BLaER1 treated with 17β-estradiol and CSF1 and Interleukin-3, amounts not matched to agents 10 nM and 100 nM (cell line): Measurements from ENCODE around the gene DNAJB1.

Experiments
- H3K27ac ChIP-seq, 11 experiments: shearing (Covaris generic); formaldehyde crosslinking; 2 replicates each; pipeline ENCODE4 v1.8.1; 2022
- H3K27me3 ChIP-seq, 11 experiments: shearing (Covaris generic); formaldehyde crosslinking; 2 replicates each; pipeline ENCODE4 v1.8.1; 2022
- H3K36me3 ChIP-seq, 11 experiments: shearing (Covaris generic); formaldehyde crosslinking; 2 replicates each; pipeline ENCODE4 v1.8.1; 2022
- H3K4me1 ChIP-seq, 10 experiments: shearing (Covaris generic); formaldehyde crosslinking; 2 replicates each; pipeline ENCODE4 v1.8.1; 2022
- H3K4me2 ChIP-seq, 11 experiments: shearing (Covaris generic); formaldehyde crosslinking; 2 replicates each; pipeline ENCODE4 v1.8.1; 2022
- H3K4me3 ChIP-seq, 10 experiments: shearing (Covaris generic); formaldehyde crosslinking; 2 replicates each; pipeline ENCODE4 v1.8.1; 2022
- H3K9ac ChIP-seq, 11 experiments: shearing (Covaris generic); formaldehyde crosslinking; 2 replicates each; pipeline ENCODE4 v1.8.1; 2022
- H3K9me3 ChIP-seq, 11 experiments: shearing (Covaris generic); formaldehyde crosslinking; replicated peaks in 1 of 11; 2 replicates each; pipeline ENCODE4 v1.8.1; 2022
- H4K20me1 ChIP-seq, 11 experiments: shearing (Covaris generic); formaldehyde crosslinking; 2 replicates each; pipeline ENCODE4 v1.8.1; 2022
- Cebpa-rat ChIP-seq, 11 experiments: shearing (Covaris generic); IDR thresholded peaks; 2 replicates each; pipeline ENCODE4 v1.8.1; 2022

Gene DNAJB1

DNA sequence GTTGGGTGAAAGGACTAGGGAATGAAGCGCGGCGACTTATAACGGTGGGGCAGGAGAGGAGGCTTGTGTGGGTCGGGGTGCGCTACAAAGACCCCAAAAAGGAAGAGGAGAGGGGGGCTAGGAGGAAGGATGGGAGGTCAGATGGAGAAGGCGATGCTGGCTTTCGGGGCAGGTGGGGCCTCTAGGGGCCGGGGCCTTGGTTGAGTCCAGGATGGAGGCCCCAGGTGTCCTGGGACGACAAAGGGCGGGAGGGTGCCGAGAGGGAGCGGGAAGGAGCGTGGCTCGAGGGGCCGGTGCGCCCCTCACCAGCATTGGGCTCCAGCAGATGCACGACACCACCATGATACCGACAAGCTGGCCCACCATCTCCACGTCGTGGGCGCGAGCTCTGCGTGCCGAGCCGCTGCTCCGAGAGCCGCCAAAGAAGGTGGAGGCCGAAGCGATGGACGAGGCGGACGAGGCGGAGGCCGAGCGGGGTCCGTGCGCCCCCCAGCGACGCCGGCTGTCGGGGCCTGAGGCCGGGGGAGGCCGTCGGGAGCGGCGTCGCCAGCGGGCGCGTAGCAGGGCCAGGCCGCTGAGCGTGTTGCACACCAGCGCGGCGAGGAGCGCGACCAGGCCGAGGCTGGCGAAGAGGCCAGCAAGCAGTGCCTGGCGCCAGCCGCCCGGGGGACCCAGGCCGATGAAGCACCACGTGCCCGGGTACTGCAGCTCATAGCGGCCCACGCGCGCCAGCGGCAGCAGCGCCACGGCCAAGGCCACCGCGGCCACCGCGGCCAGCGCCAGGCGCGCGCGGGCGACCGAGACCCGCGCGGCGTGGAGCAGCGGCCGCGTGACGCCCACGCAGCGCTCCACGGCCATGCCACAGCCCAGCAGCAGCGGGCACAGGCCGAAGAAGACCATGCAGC lies 44.9 kb downstream of the DNAJB1 start:
- H3K4me3 ChIP-seq: no peak overlapping the region
- no peaks in the 10 kb centered on the region for H3K9me3 ChIP-seq
- TF ChIP-seq Cebpa-rat (IDR thresholded peaks at IDR 0.05): no peak
- peaks cover 27 to 44% (median 38%) of the 10 kb centered on the region in 11 experiments for H3K36me3 ChIP-seq
- peak overlapping the region; percentile 78 to 96 (median 92); a peak in 20 of 22 replicates for H3K4me2 ChIP-seq
- H4K20me1 ChIP-seq: peaks cover 0 to 78% (median 4%) of the 10 kb centered on the region in 11 experiments; a peak in 8 of 22 replicates
- H3K9ac ChIP-seq: peak overlapping the region in 4 of 11 experiments; percentile 61 to 64 (median 62); a peak in 4 of 22 replicates
- H3K4me1 ChIP-seq: peaks cover 56 to 67% (median 63%) of the 10 kb centered on the region in 10 experiments
- peaks cover 16 to 29% (median 26%) of the 10 kb centered on the region in 11 experiments for H3K27me3 ChIP-seq
- no peak overlapping the region for H3K27ac ChIP-seq

DNA sequence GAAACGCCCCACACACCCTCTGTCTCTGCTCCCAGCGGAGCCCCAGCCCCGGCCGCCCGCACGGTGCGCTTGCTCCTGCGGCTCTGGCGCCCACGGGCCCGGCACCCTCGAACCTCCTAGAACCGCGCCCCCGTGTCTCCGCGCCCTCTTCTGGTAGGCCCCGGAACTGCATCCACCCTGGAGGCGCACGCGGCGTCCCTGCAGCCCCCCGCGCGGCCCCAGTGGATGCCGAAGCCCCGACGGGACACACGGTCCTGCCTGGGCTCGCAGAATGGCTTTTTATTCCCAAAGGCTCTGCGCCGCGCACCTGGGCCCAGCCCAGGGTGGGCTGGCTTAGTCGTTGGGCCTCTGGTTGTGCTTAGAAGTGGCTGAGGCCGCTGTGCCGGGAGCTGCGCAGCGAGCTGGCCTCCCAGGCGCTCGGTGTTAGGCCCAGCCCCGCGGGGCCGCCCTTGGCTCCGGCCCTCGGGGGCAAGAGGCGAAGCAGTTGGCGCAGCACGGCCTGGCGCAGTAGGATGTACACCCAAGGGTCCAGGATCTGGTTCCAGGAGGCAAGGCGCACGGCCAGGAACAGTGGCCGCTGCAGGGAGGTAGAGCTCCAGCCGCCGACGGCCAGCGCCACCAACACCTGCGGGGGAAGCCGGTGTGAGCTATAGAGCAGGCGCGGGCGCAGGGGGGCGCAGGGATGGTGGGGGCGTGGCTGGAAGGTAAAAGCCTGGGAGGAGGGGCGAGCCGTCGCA lies 45.8 kb downstream of the DNAJB1 start:
- Histone ChIP-seq H3K4me2 (peak overlapping the region; percentile 68 to 96 (median 88)), H3K27ac (peak overlapping the region in 4 of 11 experiments; percentile 11 to 32 (median 20); a peak in 3 of 22 replicates), H3K4me3 (peak overlapping the region in 6 of 10 experiments; percentile 12 to 42 (median 16); a peak in 8 of 20 replicates), H3K36me3 (peaks cover 32 to 45% (median 42%) of the 10 kb centered on the region in 11 experiments), H3K9me3 (no peaks in the 10 kb centered on the region), H3K4me1 (peaks cover 52 to 61% (median 55%) of the 10 kb centered on the region in 10 experiments), H3K27me3 (peaks cover 16 to 29% (median 26%) of the 10 kb centered on the region in 11 experiments), H4K20me1 (peaks cover 0 to 79% (median 8%) of the 10 kb centered on the region in 11 experiments; a peak in 9 of 22 replicates), H3K9ac (peak overlapping the region in 8 of 11 experiments; percentile 6 to 64 (median 58); a peak in 16 of 22 replicates)
- no peak for TF ChIP-seq Cebpa-rat (IDR thresholded peaks at IDR 0.05)

DNA sequence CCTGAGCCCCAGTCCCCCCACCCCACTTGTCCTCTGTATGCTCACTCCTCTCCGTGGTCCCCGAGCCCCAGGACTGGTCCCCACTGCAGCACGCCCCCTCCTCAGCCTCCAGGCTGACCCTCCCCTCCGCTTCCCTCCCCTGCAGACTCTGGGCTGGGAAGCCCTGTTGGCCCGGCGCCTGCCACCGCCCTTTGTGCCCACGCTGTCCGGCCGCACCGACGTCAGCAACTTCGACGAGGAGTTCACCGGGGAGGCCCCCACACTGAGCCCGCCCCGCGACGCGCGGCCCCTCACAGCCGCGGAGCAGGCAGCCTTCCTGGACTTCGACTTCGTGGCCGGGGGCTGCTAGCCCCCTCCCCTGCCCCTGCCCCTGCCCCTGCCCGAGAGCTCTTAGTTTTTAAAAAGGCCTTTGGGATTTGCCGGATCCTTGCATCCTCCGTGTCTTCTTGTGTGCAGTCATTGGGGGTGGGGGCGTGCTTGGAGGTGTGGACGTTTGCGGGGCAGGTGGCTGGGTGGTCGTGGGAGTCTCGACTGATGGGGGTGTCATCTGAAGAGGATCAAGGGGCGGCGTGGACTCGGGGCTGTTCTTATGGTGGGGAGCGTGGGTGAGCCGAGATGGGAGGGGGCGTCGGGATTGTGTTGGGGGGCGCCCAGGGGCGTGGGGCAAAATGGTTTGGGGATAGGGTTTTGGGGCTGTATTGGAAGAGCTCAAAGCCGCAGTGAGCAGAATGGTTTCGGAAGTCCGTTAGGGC lies 46.6 kb downstream of the DNAJB1 start:
- H3K4me2 ChIP-seq: peak overlapping the region; percentile 68 to 96 (median 88)

DNA sequence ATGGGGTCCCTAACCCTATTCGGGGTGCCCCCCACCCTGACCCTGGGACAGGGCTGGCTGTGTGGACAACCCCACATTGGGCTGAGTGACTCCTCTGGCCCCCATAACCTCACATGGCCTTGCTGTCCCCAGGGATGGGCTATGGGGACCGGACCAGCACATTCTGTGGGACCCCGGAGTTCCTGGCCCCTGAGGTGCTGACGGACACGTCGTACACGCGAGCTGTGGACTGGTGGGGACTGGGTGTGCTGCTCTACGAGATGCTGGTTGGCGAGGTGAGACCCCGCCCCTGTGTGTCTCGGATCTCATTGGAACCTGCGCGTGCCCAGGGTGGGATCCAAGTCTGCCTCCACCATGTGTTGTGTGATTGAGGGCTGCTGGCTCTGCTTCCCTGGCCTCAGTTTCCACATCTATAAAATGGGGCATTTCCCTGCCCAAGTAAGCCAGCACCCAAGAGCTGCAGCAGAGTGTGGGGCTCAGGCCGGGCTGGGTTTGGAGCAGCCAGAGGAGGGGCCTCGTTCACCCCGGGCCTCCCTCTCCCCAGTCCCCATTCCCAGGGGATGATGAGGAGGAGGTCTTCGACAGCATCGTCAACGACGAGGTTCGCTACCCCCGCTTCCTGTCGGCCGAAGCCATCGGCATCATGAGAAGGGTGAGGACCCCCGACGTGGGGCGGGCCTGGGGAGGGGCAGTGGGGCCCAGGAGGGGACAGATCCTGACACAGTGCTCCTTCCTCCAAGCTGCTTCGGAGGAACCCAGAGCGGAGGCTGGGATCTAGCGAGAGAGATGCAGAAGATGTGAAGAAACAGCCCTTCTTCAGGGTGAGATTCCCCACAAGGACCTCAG lies 47.9 kb downstream of the DNAJB1 start:
- Histone ChIP-seq H3K9me3 (no peaks in the 10 kb centered on the region), H3K27ac (no peak overlapping the region), H3K4me2 (no peak overlapping the region), H3K4me3 (no peak overlapping the region), H3K36me3 (peaks cover 53 to 66% (median 62%) of the 10 kb centered on the region in 11 experiments), H3K27me3 (peaks cover 16 to 29% (median 26%) of the 10 kb centered on the region in 11 experiments), H3K4me1 (peaks cover 31 to 40% (median 34%) of the 10 kb centered on the region in 10 experiments), H3K9ac (no peak overlapping the region), H4K20me1 (peaks cover 0 to 75% (median 8%) of the 10 kb centered on the region in 11 experiments; a peak in 9 of 22 replicates)
- no peak for TF ChIP-seq Cebpa-rat (IDR thresholded peaks at IDR 0.05)

More for the DNA sequence above, 46.6 kb downstream of the DNAJB1 start:
- Histone ChIP-seq H3K9ac (peak overlapping the region in 8 of 11 experiments; percentile 6 to 64 (median 58); a peak in 5 of 22 replicates), H3K36me3 (peaks cover 39 to 52% (median 49%) of the 10 kb centered on the region in 11 experiments), H3K27me3 (peaks cover 16 to 29% (median 26%) of the 10 kb centered on the region in 11 experiments), H3K4me3 (peak overlapping the region in 2 of 10 experiments; percentile 12 to 13; a peak in 3 of 20 replicates), H3K4me1 (peaks cover 44 to 54% (median 47%) of the 10 kb centered on the region in 10 experiments), H3K27ac (no peak overlapping the region), H4K20me1 (peaks cover 0 to 74% (median 8%) of the 10 kb centered on the region in 11 experiments; a peak in 9 of 22 replicates), H3K9me3 (no peaks in the 10 kb centered on the region)
- TF ChIP-seq Cebpa-rat (IDR thresholded peaks at IDR 0.05): no peak

DNA sequence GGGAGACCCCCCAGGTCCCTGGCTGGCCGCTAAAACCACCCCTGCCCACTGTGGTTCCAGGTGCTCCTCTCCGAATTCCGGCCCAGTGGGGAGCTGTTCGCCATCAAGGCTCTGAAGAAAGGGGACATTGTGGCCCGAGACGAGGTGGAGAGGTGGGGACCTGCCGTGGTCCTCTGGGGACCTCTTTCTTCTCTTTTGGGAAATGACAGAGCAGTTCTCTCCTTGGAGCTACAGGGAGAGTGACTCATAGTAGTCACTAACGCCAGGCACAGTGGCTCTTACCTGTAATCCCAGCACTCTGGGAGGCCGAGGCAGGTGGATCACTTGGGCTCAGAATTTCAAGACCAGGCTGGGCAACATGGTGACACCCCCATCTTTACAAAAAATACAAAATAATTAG lies 50.4 kb downstream of the DNAJB1 start:
- Histone ChIP-seq H4K20me1 (peaks cover 0 to 79% (median 8%) of the 10 kb centered on the region in 11 experiments; a peak in 10 of 22 replicates), H3K9me3 (no peaks in the 10 kb centered on the region), H3K4me1 (peaks cover 11 to 16% (median 12%) of the 10 kb centered on the region in 10 experiments), H3K27ac (no peak overlapping the region), H3K36me3 (peaks cover 77 to 90% (median 87%) of the 10 kb centered on the region in 11 experiments), H3K4me3 (no peak overlapping the region), H3K4me2 (no peak overlapping the region), H3K9ac (no peak overlapping the region), H3K27me3 (peaks cover 6 to 7% (median 6%) of the 10 kb centered on the region in 11 experiments)
- TF ChIP-seq Cebpa-rat (IDR thresholded peaks at IDR 0.05): no peak

DNA sequence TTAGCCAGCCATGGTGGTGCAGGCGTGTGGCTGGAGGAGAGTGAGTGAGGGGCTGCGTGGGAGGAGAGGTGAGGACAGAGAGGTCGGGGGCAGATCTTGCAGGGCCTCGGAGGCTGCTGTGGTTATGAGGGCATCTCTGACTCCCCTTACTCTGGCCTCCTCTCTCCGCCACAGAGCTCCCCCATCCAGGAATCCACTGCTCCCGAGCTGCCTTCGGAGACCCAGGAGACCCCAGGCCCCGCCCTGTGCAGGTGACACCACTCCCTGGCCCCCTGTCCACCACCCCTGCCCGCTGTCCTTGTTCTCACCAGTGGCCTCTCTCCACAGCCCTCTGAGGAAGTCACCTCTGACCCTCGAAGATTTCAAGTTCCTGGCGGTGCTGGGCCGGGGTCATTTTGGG lies 50.8 kb downstream of the DNAJB1 start:
- H3K4me3 ChIP-seq: no peak overlapping the region
- H3K4me2 ChIP-seq: no peak overlapping the region
- peaks cover 81 to 95% (median 91%) of the 10 kb centered on the region in 11 experiments for H3K36me3 ChIP-seq
- TF ChIP-seq Cebpa-rat (IDR thresholded peaks at IDR 0.05): no peak
- peaks cover 0 to 74% (median 8%) of the 10 kb centered on the region in 11 experiments; a peak in 9 of 22 replicates for H4K20me1 ChIP-seq
- H3K4me1 ChIP-seq: peaks cover 7 to 16% (median 11%) of the 10 kb centered on the region in 10 experiments
- H3K9ac ChIP-seq: no peak overlapping the region
- H3K27me3 ChIP-seq: peaks cover 1 to 3% (median 2%) of the 10 kb centered on the region in 11 experiments; a peak in 21 of 22 replicates
- no peaks in the 10 kb centered on the region for H3K9me3 ChIP-seq
- no peak overlapping the region for H3K27ac ChIP-seq
